OCI-LY7 (cell line): Measurements from ENCODE around the gene DPP8.

Experiments
- EZH2phosphoT487 ChIP-seq: fragments of 200-600 bp; sonication (generic); IDR thresholded peaks from 2 replicates; pipeline ENCODE4 v1.6.1; 2018; ENCODE audit warnings: low read depth, borderline replicate concordance, mild to moderate bottlenecking, mixed run types, antibody characterized with exemption, low read length, moderate library complexity, mixed read lengths
- TF ChIP-seq, protein P1 (sequence below): fragments of 200-600 bp; sonication (generic); conservative IDR thresholded peaks from 2 replicates; pipeline ENCODE4 v1.5.1; 2014; ENCODE audit warnings: mild to moderate bottlenecking, antibody characterized with exemption, low read length, moderate library complexity, mixed read lengths

DNA sequence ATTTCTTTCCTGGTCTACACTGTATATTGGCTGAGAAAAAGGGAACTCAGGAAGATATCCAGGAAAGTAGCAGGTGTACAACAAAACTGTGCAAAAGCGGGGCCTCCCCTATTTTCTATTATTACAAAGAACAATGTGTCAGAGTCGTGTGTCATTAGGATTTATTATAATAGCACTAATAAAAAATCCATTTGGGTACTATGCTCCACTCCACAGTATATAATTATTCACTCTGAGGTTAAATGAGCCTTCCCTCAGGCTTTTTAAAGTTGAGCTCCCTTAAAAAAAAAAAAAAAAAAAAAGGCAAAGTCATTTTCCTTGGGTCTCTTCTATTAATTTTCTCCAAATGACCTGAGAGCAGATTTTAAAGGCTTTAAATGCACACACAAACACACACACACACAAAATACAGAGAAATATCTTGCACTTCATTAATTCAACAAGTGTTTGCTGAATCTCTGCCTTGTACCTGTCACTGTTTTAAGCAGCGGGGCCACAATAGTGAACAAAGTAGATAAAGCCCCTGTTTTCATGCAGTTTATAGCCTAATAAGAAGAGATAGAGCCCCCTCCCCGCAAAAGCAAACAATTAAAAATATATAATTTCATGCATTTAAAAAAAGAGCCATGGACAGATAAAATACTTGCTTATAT, 1.3 kb upstream of the DPP8 start:
- TF ChIP-seq, protein P1, sequence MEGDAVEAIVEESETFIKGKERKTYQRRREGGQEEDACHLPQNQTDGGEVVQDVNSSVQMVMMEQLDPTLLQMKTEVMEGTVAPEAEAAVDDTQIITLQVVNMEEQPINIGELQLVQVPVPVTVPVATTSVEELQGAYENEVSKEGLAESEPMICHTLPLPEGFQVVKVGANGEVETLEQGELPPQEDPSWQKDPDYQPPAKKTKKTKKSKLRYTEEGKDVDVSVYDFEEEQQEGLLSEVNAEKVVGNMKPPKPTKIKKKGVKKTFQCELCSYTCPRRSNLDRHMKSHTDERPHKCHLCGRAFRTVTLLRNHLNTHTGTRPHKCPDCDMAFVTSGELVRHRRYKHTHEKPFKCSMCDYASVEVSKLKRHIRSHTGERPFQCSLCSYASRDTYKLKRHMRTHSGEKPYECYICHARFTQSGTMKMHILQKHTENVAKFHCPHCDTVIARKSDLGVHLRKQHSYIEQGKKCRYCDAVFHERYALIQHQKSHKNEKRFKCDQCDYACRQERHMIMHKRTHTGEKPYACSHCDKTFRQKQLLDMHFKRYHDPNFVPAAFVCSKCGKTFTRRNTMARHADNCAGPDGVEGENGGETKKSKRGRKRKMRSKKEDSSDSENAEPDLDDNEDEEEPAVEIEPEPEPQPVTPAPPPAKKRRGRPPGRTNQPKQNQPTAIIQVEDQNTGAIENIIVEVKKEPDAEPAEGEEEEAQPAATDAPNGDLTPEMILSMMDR, result no peak
- no peak for TF ChIP-seq EZH2phosphoT487
